GM23248 (cell line): ENCODE measurements around the gene CDK5RAP3. TPM values are rescaled to one million over a fixed set of nuclear protein-coding genes. Genes with fewer than 3 reads are reported as not detected.

Experiments used
- DNase-seq: peaks from one replicate; pipeline ENCODE4 v3.0.0-alpha.2; 2015
- H2AFZ ChIP-seq: fragments of 200-600 bp; sonication (generic); 2 replicates; pipeline ENCODE4 v1.6.1; 2016; ENCODE audit warnings: antibody characterized with exemption
- H3F3A ChIP-seq: fragments of 200-600 bp; sonication (generic); 2 replicates; pipeline ENCODE4 v1.6.1; 2016; ENCODE audit warnings: mild to moderate bottlenecking, antibody characterized with exemption, mixed run types; ENCODE audit not compliant: insufficient read depth
- H3K27ac ChIP-seq: fragments of 200-600 bp; sonication (generic); 2 replicates; pipeline ENCODE4 v1.5.1; 2016; ENCODE audit warnings: mild to moderate bottlenecking
- H3K27me3 ChIP-seq: fragments of 200-600 bp; sonication (generic); replicated peaks from 2 replicates; pipeline ENCODE4 v1.6.1; 2016; ENCODE audit warnings: mild to moderate bottlenecking; ENCODE audit not compliant: insufficient read depth
- H3K36me3 ChIP-seq: fragments of 200-600 bp; sonication (generic); 2 replicates; pipeline ENCODE4 v1.6.1; 2016; ENCODE audit warnings: low read depth, mild to moderate bottlenecking
- H3K4me1 ChIP-seq: fragments of 200-600 bp; sonication (generic); 2 replicates; pipeline ENCODE4 v1.6.1; 2016; ENCODE audit warnings: mild to moderate bottlenecking; ENCODE audit not compliant: insufficient read depth
- H3K4me2 ChIP-seq: fragments of 200-600 bp; sonication (generic); one replicate; pipeline ENCODE4 v1.6.1; 2016; ENCODE audit warnings: mild to moderate bottlenecking; ENCODE audit not compliant: unreplicated experiment
- H3K4me3 ChIP-seq: fragments of 200-600 bp; sonication (generic); 2 replicates; pipeline ENCODE4 v1.5.1; 2016; ENCODE audit warnings: mild to moderate bottlenecking
- H3K79me2 ChIP-seq: fragments of 200-600 bp; sonication (generic); 2 replicates; pipeline ENCODE4 v1.6.1; 2016; ENCODE audit warnings: mild to moderate bottlenecking; ENCODE audit not compliant: insufficient read depth
- H3K9ac ChIP-seq: fragments of 200-600 bp; sonication (generic); 2 replicates; pipeline ENCODE4 v1.6.1; 2016; ENCODE audit warnings: mild to moderate bottlenecking
- H3K9me2 ChIP-seq: fragments of 200-600 bp; sonication (generic); 2 replicates; pipeline ENCODE4 v1.6.1; 2016; ENCODE audit warnings: mixed run types, mild to moderate bottlenecking, moderate library complexity; ENCODE audit not compliant: insufficient read depth
- H3K9me3 ChIP-seq: fragments of 200-600 bp; sonication (generic); one replicate; pipeline ENCODE4 v1.6.1; 2017; ENCODE audit warnings: low read depth
- H4K20me1 ChIP-seq: fragments of 200-600 bp; sonication (generic); 2 replicates; pipeline ENCODE4 v1.6.0; 2016; ENCODE audit not compliant: insufficient read depth
- EZH2 ChIP-seq: fragments of 200-600 bp; sonication (generic); IDR thresholded peaks from 2 replicates; pipeline ENCODE4 v1.6.1; 2018; ENCODE audit warnings: antibody characterized with exemption, mild to moderate bottlenecking; ENCODE audit not compliant: insufficient read depth, poor library complexity, severe bottlenecking
- EZH2phosphoT487 ChIP-seq: fragments of 200-600 bp; sonication (generic); IDR thresholded peaks from 2 replicates; pipeline ENCODE4 v1.6.1; 2018; ENCODE audit warnings: antibody characterized with exemption, moderate library complexity, mild to moderate bottlenecking, low read depth; ENCODE audit not compliant: insufficient read depth
- WGBS, 2 experiments: methylation state at CpG; one replicate each; pipeline ENCODE4 v1.1.6; 2015 to 2017; ENCODE audit warnings: low lambda C conversion rate in 2 of 2, low coverage in 1 of 2; ENCODE audit errors: missing lambda C conversion rate in 2 of 2; 5-methylcytosine and 5-hydroxymethylcytosine counted together
- in situ Hi-C: fragments of 300-500 bp; cut with MboI; formaldehyde crosslinking; loops from 2 replicates; pipeline ENCODE4 v1.15.0; 2020
- polyA plus RNA-seq: library from polyadenylated mRNA; unstranded; fragments of >200 nt; fragmentation: Nextera tagmentation; extraction: Ambion mirVana; gene quantifications from 2 replicates; pipeline ENCODE4 v1.2.1, GENCODE V29; 2016
- total RNA-seq: library from RNA; depleted of rRNA; stranded (reverse); fragments of >200 nt; shearing (Covaris generic); gene quantifications from 2 replicates; pipeline ENCODE4 v1.2.3, GENCODE V29; 2014; rRNA removed

Gene CDK5RAP3
- total RNA-seq (61.7 and 80.8 TPM in 2 replicates), polyA plus RNA-seq (81.6 and 92.2 TPM in 2 replicates)

- peak within 1 kb of the TSS; percentile 61 for H3K27ac ChIP-seq
- WGBS, 2 experiments: 1% methylated on average over 54 to 61 of the region's 62 CpGs
- TF ChIP-seq EZH2phosphoT487: no peak
- TF ChIP-seq EZH2: no peak
These were observed at the start of gene CDK5RAP3 for GRCh38 chr17:47970725-47971499. Gene CDK5RAP3 (plus strand): TSS chr17:47971113. CDS start chr17:47971147, 34 bp downstream.

GRCh38 chr17:47924785-47925677 is 45.9 kb upstream of the CDK5RAP3 start:
- Histone ChIP-seq H3K36me3 (peaks cover 9% of the 10 kb centered on the region; the same call in 1 of the 2 replicates), H3K9ac (no peak overlapping the region), H4K20me1 (no peaks in the 10 kb centered on the region), H3K79me2 (no peaks in the 10 kb centered on the region), H3F3A (no peaks in the 10 kb centered on the region), H3K27ac (no peak overlapping the region), H3K4me1 (no peaks in the 10 kb centered on the region), H2AFZ (no peak overlapping the region), H3K9me2 (no peaks in the 10 kb centered on the region), H3K27me3 (no peaks in the 10 kb centered on the region), H3K4me3 (no peak overlapping the region), H3K9me3 (no peaks in the 10 kb centered on the region), H3K4me2 (no peak overlapping the region)
- DNase-seq: no peak
- no peak for TF ChIP-seq EZH2phosphoT487
- TF ChIP-seq EZH2: no peak
- in situ Hi-C loops: no loop called here
- 86 to 89% methylated on average over 23 of the region's 23 CpGs for WGBS, 2 experiments

More at GRCh38 chr17:47970725-47971499, at the start of gene CDK5RAP3:
- H3K27me3 ChIP-seq: no peaks in the 10 kb centered on the region
- no peaks in the 10 kb centered on the region for H4K20me1 ChIP-seq
- H3K79me2 ChIP-seq: peaks cover 19% of the 10 kb centered on the region
- H3K9ac ChIP-seq: peak within 1 kb of the TSS; percentile 91
- peak; percentile 100 for DNase-seq
- H3F3A ChIP-seq: peaks cover 15% of the 10 kb centered on the region; the same call in 1 of the 2 replicates
- H3K36me3 ChIP-seq: peaks cover 9% of the 10 kb centered on the region; the same call in 1 of the 2 replicates
- H2AFZ ChIP-seq: peak within 1 kb of the TSS; percentile 92
- peaks cover 27% of the 10 kb centered on the region for H3K4me1 ChIP-seq
- peak within 1 kb of the TSS; percentile 98 for H3K4me3 ChIP-seq
- H3K9me3 ChIP-seq: no peaks in the 10 kb centered on the region
- in situ Hi-C loops: no loop called here
- no peaks in the 10 kb centered on the region for H3K9me2 ChIP-seq
- H3K4me2 ChIP-seq: peak within 1 kb of the TSS; percentile 89

- TF ChIP-seq EZH2: no peak
- no peak for TF ChIP-seq EZH2phosphoT487
- no peak overlapping the region for H3K4me2 ChIP-seq
These were observed 45.3 kb upstream of the CDK5RAP3 start for GRCh38 chr17:47925678-47925988.

GRCh38 chr17:47927821-47928400 is 43.0 kb upstream of the CDK5RAP3 start:
- no peak overlapping the region for H3K9ac ChIP-seq
- H3K27ac ChIP-seq: no peak overlapping the region
- H3K4me2 ChIP-seq: no peak overlapping the region
- H3K36me3 ChIP-seq: peaks cover 9% of the 10 kb centered on the region; the same call in 1 of the 2 replicates
- no peaks in the 10 kb centered on the region for H3K4me1 ChIP-seq
- no peak for DNase-seq
- no peaks in the 10 kb centered on the region for H3K9me3 ChIP-seq
- 94 to 96% methylated on average over 12 to 19 of the region's 20 CpGs for WGBS, 2 experiments
- no peak overlapping the region for H2AFZ ChIP-seq
- H3K9me2 ChIP-seq: no peaks in the 10 kb centered on the region
- TF ChIP-seq EZH2phosphoT487: no peak
- TF ChIP-seq EZH2: no peak
- no peak overlapping the region for H3K4me3 ChIP-seq
- H3K27me3 ChIP-seq: no peaks in the 10 kb centered on the region
- no peaks in the 10 kb centered on the region for H3F3A ChIP-seq
- in situ Hi-C loops: no loop called here
- no peaks in the 10 kb centered on the region for H4K20me1 ChIP-seq
- no peaks in the 10 kb centered on the region for H3K79me2 ChIP-seq

More at GRCh38 chr17:47925678-47925988, 45.3 kb upstream of the CDK5RAP3 start:
- no peak for DNase-seq
- in situ Hi-C loops: no loop called here
- Histone ChIP-seq H4K20me1 (no peaks in the 10 kb centered on the region), H3K27ac (no peak overlapping the region), H2AFZ (no peak overlapping the region), H3K9me3 (no peaks in the 10 kb centered on the region), H3K4me1 (no peaks in the 10 kb centered on the region), H3K79me2 (no peaks in the 10 kb centered on the region), H3K4me3 (no peak overlapping the region), H3K27me3 (no peaks in the 10 kb centered on the region), H3K36me3 (peaks cover 9% of the 10 kb centered on the region; the same call in 1 of the 2 replicates), H3F3A (no peaks in the 10 kb centered on the region), H3K9me2 (no peaks in the 10 kb centered on the region), H3K9ac (no peak overlapping the region)
- WGBS, 2 experiments: 90 to 93% methylated on average over 3 of the region's 3 CpGs
